GF-D8 (cell line): Measurements from ENCODE around the gene ARRDC3.
"Not testable (repeated sequence)": the region's sequence is repeated elsewhere in the genome, so short reads cannot be mapped to it uniquely, and the experiment has no call there.

ENCODE experiments used
- DNase-seq: peaks from one replicate; lab custom pipeline; 2025; lab: John Stamatoyannopoulos, UW

The ARRDC3 gene

GRCh38 chr5:91359962-91360609 lies 23.0 kb downstream of the ARRDC3 start:
- no peak for DNase-seq

GRCh38 chr5:91357806-91358205 lies 25.3 kb downstream of the ARRDC3 start:
- no peak for DNase-seq

GRCh38 chr5:91357012-91357634 lies 26.0 kb downstream of the ARRDC3 start:
- DNase-seq, result no peak

- DNase-seq, result not testable (repeated sequence)
Measured at GRCh38 chr5:91354867-91355266, 28.2 kb downstream of the ARRDC3 start.

GRCh38 chr5:91352831-91353695 lies 30.1 kb downstream of the ARRDC3 start:
- no peak for DNase-seq

GRCh38 chr5:91345461-91345860 lies 37.7 kb downstream of the ARRDC3 start:
- DNase-seq, result no peak

- DNase-seq, result not testable (repeated sequence)
Measured at GRCh38 chr5:91344661-91345200, 38.4 kb downstream of the ARRDC3 start.

GRCh38 chr5:91343916-91344315 lies 39.2 kb downstream of the ARRDC3 start:
- no peak for DNase-seq

GRCh38 chr5:91342931-91343330 lies 40.2 kb downstream of the ARRDC3 start:
- not testable (repeated sequence) for DNase-seq

- no peak for DNase-seq
Measured at GRCh38 chr5:91341154-91341553, 42.0 kb downstream of the ARRDC3 start.

- no peak for DNase-seq
Measured at GRCh38 chr5:91340532-91340931, 42.6 kb downstream of the ARRDC3 start.

- no peak for DNase-seq
Measured at GRCh38 chr5:91339063-91339705, 43.9 kb downstream of the ARRDC3 start.

GRCh38 chr5:91332267-91333045 lies 50.7 kb downstream of the ARRDC3 start:
- DNase-seq, result no peak

- no peak for DNase-seq
Measured at GRCh38 chr5:91331705-91332104, 51.4 kb downstream of the ARRDC3 start.

GRCh38 chr5:91329283-91329682 lies 53.8 kb downstream of the ARRDC3 start:
- no peak for DNase-seq

- no peak for DNase-seq
Measured at GRCh38 chr5:91328743-91329142, 54.4 kb downstream of the ARRDC3 start.

- DNase-seq, result not testable (repeated sequence)
Measured at GRCh38 chr5:91322981-91323380, 60.1 kb downstream of the ARRDC3 start.

GRCh38 chr5:91319667-91320066 lies 63.5 kb downstream of the ARRDC3 start:
- no peak for DNase-seq

- no peak for DNase-seq
Measured at GRCh38 chr5:91318724-91319123, 64.4 kb downstream of the ARRDC3 start.
